GM21423 (cell line): ENCODE data around the gene ZNF536.

Source experiments
- ATAC-seq: cut with Tn5 transposase; IDR thresholded peaks from one replicate; pipeline ENCODE4 v1.9.1; 2021; ENCODE audit warnings: mild to moderate bottlenecking, moderate library complexity; ENCODE audit not compliant: unreplicated experiment

The ZNF536 gene

GRCh38 chr19:30518965-30519606, 146.9 kb downstream of the ZNF536 start:
- no peak for ATAC-seq

DNA sequence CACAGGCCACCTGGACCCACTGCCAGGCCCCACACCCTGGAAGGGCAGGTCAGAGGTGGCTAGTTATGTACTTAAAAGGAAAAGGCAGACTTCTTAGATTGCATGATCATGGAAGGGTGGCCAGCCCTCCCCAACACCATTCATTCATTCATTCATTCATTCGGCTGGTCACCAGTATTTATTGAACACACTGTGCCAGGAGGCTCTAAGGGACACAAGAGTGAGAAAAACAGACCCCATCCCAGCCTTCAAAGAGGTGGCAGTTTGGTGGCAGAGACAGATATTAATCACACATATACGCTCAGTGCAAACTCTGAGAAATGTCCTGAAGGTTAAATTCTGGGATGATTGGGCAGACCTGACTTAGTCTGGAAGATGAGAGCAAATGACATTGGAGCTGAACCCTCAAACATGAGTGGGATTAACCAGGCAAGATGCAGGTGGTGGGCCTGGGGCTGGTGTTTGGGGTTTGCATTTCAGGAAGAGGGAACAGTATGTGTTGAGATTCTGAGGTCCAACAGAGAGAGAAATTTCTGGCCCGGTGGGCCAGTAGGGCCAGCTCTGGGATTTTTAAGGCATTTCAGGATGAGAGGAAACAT, 147.5 kb downstream of the ZNF536 start:
- no peak for ATAC-seq

DNA sequence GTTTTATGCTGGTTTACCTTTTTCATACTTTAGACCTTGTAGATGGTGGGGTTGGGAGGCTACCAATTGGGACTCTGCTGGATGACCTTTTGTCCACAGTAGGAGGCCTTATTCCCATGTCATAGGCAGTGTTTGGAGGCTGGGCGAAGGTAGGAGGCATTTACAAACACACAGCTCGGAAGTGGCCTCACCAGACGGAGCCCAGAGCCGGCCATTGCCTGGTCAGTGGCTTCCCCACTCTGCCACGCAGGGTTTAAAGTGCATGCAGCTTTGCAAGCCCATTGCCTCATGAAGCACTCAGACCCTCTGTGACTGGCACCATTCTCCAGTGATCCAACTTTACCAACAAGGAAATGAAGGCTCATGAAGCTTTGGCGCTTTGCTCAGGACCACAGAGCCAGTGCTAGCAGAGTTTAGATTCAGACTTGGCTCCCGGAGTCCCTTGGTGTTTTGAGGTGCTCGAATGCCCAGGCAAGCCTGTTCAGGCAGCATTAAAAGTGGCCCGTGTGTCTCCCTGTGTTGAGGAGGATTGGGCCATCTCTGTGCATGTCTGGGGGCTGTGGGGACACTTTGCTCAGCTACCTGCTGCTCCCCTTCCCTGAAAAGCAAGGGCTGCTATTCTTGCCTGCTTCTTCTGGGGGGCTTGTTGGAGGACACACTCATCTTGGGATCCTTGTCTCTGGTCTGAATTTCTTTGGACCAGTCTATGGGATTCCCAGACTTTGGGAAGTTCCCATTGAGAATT, 148.7 kb downstream of the ZNF536 start:
- ATAC-seq, result no peak

DNA sequence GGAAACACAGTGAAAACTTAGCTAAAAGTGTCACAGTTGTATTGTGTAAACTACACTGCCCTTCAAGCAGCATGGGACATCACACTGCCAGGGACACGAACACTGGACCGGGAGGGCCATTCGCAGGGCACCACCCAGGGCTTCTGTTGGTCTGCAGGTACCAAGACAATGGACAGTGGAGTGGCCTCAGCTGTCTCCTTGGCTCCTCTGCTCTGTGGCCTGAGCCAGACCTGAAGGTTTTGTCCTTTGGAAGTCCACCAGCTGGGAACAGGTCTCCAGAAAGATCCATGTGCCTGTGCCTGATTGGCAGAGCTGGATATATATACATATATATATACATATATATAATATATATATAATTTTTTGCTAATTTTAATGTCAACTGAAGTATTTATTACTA, 149.8 kb downstream of the ZNF536 start:
- no peak for ATAC-seq

- ATAC-seq, result no peak
Observed at GRCh38 chr19:30522341-30522740, 150.2 kb downstream of the ZNF536 start.

GRCh38 chr19:30523791-30524190, 151.6 kb downstream of the ZNF536 start:
- no peak for ATAC-seq

DNA sequence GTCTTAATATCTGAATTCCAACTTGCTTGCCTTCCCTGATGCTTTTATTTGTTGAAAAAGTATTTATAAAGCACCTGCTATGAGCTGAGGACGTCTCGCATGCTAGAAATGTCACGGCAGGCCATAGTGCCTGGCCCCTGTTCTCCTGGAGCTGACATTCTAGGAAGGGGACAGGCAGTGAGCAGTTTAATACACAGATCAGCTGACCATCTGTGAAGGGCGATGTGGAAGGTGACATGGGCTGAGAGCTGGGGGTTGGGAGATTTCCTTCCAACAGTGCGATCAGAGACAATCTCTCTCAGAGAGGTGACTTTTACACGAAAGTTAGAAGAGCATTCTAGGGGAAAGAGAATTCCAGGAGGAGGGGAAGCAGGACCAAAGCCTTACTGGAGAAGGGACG, 153.2 kb downstream of the ZNF536 start:
- ATAC-seq, result no peak

DNA sequence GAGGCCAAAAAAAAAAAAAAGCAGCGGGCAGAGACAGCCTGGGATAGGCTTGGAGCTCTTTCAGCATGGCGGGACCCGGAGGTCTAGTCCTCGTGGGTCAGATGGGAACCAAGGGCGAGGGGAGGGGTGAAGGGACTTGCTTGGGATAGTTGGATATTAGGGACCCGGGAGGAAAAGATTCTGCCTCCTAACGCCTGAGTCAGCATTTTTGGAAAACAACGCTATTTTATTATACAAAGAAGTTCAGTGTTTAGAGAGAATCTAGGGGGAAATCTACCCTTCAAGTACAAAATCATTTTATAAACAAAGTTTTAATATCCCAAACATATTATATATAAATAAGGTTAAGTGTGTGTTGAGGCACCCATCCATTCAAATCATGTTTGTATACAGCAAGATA, 156.7 kb downstream of the ZNF536 start:
- no peak for ATAC-seq

DNA sequence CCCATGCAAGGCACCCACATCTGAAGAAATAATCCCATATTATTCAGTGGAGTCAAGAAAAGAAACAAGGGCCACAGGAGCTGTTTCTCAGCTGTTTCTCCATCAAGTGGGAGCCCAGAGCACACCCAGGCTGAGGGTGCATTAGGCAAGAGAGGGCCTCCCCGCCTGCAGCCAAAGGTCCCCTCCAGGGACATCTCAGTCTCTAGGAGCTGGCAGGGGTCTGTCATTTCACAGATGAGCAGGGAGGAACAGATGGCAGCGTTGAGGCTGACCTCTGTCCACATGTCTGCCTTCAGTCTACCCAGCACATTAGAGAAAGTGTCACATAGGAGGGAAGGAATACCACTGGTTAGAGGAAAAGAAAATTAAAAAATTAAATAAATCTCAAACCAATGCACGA, 157.7 kb downstream of the ZNF536 start:
- ATAC-seq, result no peak

GRCh38 chr19:30530751-30531150, 158.6 kb downstream of the ZNF536 start:
- ATAC-seq, result no peak

DNA sequence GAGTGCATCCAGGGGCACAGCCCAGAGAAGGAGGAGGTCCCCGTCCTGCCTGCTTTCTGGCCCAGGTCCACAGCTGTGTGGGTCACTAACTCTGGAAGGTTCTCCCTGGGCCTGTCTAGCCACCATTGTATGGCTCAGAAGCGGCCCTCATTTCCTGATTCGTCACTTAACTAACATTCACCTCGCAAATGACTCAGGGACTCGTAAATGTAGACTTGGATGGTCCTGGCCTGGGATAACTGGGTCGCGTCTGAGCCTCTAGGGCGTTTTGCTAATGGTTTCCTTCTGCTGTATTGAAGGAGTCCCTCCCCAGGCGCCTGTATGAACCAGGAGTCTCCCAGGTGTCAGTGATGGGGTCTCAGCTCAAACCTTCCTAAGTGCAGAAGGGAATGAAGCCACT, 162.8 kb downstream of the ZNF536 start:
- no peak for ATAC-seq

DNA sequence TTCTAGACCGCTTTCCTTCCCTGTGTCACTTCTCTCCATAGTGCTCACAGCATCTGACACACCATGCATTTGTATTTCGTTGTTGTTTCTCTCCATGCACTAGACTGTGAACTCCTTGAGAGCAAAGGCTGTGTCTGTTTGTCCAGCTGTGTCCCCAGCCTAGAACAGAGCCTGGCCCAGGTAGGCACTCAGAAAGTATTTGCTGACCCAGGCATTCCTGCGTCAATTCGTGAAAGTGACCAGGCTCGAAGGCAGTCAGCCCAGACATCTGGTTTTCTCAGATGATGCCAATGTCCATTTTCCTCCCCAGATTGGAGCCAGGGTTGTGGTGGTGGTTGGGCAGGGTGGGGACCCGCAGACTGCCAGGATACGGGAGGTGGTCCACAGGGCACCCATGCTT, 164.8 kb downstream of the ZNF536 start:
- ATAC-seq, result no peak

- ATAC-seq, result no peak
Observed at GRCh38 chr19:30539315-30539714, 167.1 kb downstream of the ZNF536 start.

GRCh38 chr19:30539981-30540380, 167.8 kb downstream of the ZNF536 start:
- ATAC-seq, result no peak

GRCh38 chr19:30540761-30541160, 168.6 kb downstream of the ZNF536 start:
- ATAC-seq, result no peak

- no peak for ATAC-seq
Observed at GRCh38 chr19:30541575-30541974, 169.4 kb downstream of the ZNF536 start.

GRCh38 chr19:30543243-30543945, 171.2 kb downstream of the ZNF536 start:
- ATAC-seq, result no peak

GRCh38 chr19:30545752-30546151, 173.6 kb downstream of the ZNF536 start:
- ATAC-seq, result no peak

DNA sequence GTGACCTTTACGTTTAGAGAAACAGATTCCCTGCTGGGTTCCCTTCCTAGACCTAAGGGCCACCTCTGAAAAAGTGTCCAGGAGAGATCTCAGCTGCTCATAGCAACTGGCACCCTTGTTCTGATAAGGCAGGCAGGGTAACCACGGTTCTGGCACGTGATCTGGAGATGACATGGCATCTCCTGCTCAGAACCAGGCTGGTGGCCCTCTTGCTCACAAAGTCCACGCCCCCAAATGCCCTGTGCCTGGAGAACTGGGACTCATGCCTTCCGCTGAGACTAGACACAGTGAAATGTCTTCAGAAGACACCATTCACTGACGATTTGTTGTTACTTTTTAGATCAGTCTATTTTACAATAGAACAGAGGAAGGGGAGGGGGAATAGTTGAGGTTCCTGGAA, 174.1 kb downstream of the ZNF536 start:
- ATAC-seq, result no peak

DNA sequence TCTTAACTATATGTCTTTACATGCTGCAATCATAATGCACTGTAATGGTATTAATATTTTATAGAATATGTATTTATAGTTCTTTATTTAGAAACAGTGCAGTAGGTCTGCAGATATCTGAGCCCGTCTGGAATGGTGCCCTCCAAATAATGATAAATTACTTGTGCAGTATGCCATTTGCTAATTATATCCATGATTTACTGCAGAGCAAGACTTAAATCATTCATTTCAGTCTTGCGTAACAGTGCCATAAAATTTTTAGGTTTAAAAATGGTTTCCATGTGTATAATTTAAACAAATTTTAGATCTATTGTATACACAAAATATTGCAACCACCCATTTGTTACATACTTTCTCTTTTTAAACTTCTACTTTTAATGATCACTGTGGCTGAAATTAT, 175.1 kb downstream of the ZNF536 start:
- ATAC-seq, result no peak

GRCh38 chr19:30549151-30549550, 177.0 kb downstream of the ZNF536 start:
- no peak for ATAC-seq

DNA sequence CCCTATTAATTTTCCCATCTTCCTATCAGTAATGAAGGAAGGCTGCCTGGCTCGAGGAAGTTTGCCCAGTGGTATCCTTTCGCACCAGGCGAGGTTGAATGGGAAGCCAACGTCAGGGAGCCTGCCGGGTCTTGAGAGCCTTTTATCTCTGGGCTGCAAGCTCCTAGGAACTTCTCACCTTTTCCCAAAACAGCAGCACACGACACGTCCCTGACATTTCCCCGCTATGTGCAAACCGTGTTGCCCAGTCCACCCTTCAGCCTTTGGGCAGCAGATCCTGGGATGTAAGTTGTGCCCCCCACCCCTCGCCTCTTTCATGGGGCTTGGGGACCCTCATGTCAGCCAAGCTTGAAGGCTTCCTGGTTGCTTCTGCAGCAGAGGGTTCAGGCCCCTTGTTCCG, 179.1 kb downstream of the ZNF536 start:
- ATAC-seq, result no peak
